Endothelial cell of umbilical vein (primary cell): ENCODE results near the gene TRIM50.

ENCODE experiments used
- EZH2 ChIP-seq: IDR thresholded peaks from 2 replicates; pipeline ENCODE4 v1.6.1; 2012; ENCODE audit warnings: borderline replicate concordance, low read depth, mild to moderate bottlenecking, moderate library complexity, low read length, inconsistent platforms; ENCODE audit not compliant: severe bottlenecking
- POLR2A ChIP-seq: IDR thresholded peaks from 2 replicates; pipeline ENCODE4 v1.6.1; 2012; ENCODE audit warnings: low read depth, mild to moderate bottlenecking, control low read depth, low read length

DNA sequence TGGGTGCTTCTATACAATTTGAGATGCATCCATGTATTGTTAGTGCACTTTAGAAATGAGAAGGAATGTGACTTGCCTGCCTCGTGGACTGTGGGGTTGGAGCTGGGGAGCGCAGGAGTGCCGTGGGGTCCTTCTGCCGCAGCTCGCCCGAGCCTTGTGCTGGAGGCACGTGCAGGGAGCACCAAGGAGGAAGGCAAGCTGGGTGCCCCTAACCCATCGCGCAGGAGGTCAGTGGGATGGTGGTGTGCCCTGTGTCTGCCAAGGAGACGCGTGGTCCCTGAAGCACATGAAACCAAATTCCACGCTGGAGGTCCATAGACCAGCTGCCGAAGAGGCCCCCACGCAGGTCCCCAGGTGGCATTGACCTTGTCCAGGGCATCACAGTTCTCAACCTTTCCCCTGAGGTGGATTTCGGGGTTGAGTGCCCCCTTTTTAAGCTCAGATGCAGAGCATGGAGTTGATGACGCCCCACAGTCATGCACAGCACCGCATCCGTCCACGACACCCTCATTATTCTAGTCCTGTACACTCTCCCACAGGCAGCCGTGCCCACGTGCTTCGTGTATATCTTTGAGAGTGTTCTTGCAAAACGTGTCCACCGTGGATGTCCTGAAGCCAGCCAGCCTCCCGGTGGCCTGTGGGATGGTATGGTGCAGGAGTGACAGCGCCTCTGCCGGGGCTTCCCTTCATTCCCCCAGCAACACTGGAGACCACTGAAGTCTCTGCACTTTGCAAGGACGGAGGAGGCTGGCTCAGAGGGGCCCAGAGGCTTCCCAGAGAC is 35.5 kb upstream of the TRIM50 start:
- TF ChIP-seq EZH2, result no peak
- no peak for TF ChIP-seq POLR2A
